HG02852 (cell line): ENCODE measurements around the gene CD177.
"Not testable (repeated sequence)": the region's sequence is repeated elsewhere in the genome, so short reads cannot be mapped to it uniquely, and the experiment has no call there.

ENCODE experiments used
- ATAC-seq: cut with Tn5 transposase; IDR thresholded peaks from one replicate; pipeline ENCODE4 v1.9.1; 2021; ENCODE audit warnings: mild to moderate bottlenecking, moderate library complexity; ENCODE audit not compliant: unreplicated experiment

CD177 gene

GRCh38 chr19:43380008-43380407, 26.5 kb downstream of the CD177 start:
- no peak for ATAC-seq

- no peak for ATAC-seq
Measured at GRCh38 chr19:43380771-43381386, 27.4 kb downstream of the CD177 start.

- not testable (repeated sequence) for ATAC-seq
Measured at GRCh38 chr19:43382586-43383216, 29.2 kb downstream of the CD177 start.

GRCh38 chr19:43383254-43383653, 29.8 kb downstream of the CD177 start:
- not testable (repeated sequence) for ATAC-seq

GRCh38 chr19:43383759-43384158, 30.3 kb downstream of the CD177 start:
- not testable (repeated sequence) for ATAC-seq

GRCh38 chr19:43390903-43391551, 37.5 kb downstream of the CD177 start:
- ATAC-seq = not testable (repeated sequence)

GRCh38 chr19:43391552-43391935, 38.1 kb downstream of the CD177 start:
- ATAC-seq = not testable (repeated sequence)

- not testable (repeated sequence) for ATAC-seq
Measured at GRCh38 chr19:43393501-43393900, 40.0 kb downstream of the CD177 start.

GRCh38 chr19:43395561-43395960, 42.1 kb downstream of the CD177 start:
- ATAC-seq = no peak

GRCh38 chr19:43406297-43406696, 52.8 kb downstream of the CD177 start:
- ATAC-seq = no peak

- no peak for ATAC-seq
Measured at GRCh38 chr19:43407416-43408005, 54.0 kb downstream of the CD177 start.

- ATAC-seq = no peak
Measured at GRCh38 chr19:43408043-43408442, 54.6 kb downstream of the CD177 start.

GRCh38 chr19:43409415-43409814, 55.9 kb downstream of the CD177 start:
- no peak for ATAC-seq

- no peak for ATAC-seq
Measured at GRCh38 chr19:43412441-43412840, 59.0 kb downstream of the CD177 start.
